Fibroblast of villous mesenchyme (primary cell): ENCODE results near the gene BCAS4. TPM values are rescaled to one million over a fixed set of nuclear protein-coding genes. Genes with fewer than 3 reads are reported as not detected.
A peak's percentile ranks its signal among the peaks of the same experiment; 100 is the strongest.

Experiments
- DNase-seq: peaks from one replicate; pipeline ENCODE4 v3.0.0-alpha.2; 2010; ENCODE audit warnings: low read depth
- H3K4me3 ChIP-seq: 2 replicates; pipeline ENCODE4 v1.5.1; 2011; ENCODE audit warnings: low read depth, mild to moderate bottlenecking, low read length
- CTCF ChIP-seq: IDR thresholded peaks from 2 replicates; pipeline ENCODE4 v1.5.1; 2012; ENCODE audit warnings: low read depth, mild to moderate bottlenecking, low read length; ENCODE audit not compliant: insufficient read depth
- total RNA-seq: library from RNA; depleted of rRNA; stranded (reverse); fragments of >200 nt; gene quantifications from 2 replicates; pipeline ENCODE4 v1.2.3, GENCODE V29; 2012

Gene BCAS4
- total RNA-seq, 1 donor, result 7.3 TPM

- H3K4me3 ChIP-seq, result no peak overlapping the region
- no peak for TF ChIP-seq CTCF
- DNase-seq, result no peak
These were observed 8.2 kb upstream of the BCAS4 start for GRCh38 chr20:50786703-50787102.

GRCh38 chr20:50787181-50787580 lies 7.7 kb upstream of the BCAS4 start:
- no peak for DNase-seq
- no peak for TF ChIP-seq CTCF
- H3K4me3 ChIP-seq, result no peak overlapping the region

GRCh38 chr20:50788045-50788991 lies 6.5 kb upstream of the BCAS4 start:
- TF ChIP-seq CTCF, result peak; percentile 71
- no peak overlapping the region for H3K4me3 ChIP-seq
- peak; percentile 87 for DNase-seq

- TF ChIP-seq CTCF, result no peak
- no peak for DNase-seq
- H3K4me3 ChIP-seq, result no peak overlapping the region
These were observed 4.8 kb upstream of the BCAS4 start for GRCh38 chr20:50789968-50790650.

GRCh38 chr20:50790651-50791277 lies 4.1 kb upstream of the BCAS4 start:
- no peak overlapping the region for H3K4me3 ChIP-seq
- peak; percentile 82 for DNase-seq
- peak; percentile 77 for TF ChIP-seq CTCF

GRCh38 chr20:50792708-50793574 lies 1.9 kb upstream of the BCAS4 start:
- TF ChIP-seq CTCF, result no peak
- H3K4me3 ChIP-seq, result no peak overlapping the region
- DNase-seq, result no peak
